RWPE2 (cell line): ENCODE results near the gene FHOD3.

Source experiments
- ATAC-seq: fragments of 200-7000 bp; cut with Tn5 transposase; 3 replicates; pipeline ENCODE4 v1.9.1; 2021; ENCODE audit warnings: low read depth
- DNase-seq: peaks from one replicate; pipeline ENCODE4 v3.0.0-alpha.2; 2020; ENCODE audit warnings: low spot score
- H3K27ac ChIP-seq: fragments of 450-650 bp; 2 replicates; pipeline ENCODE4 v1.5.1; 2017; ENCODE audit warnings: mild to moderate bottlenecking; ENCODE audit not compliant: poor library complexity, severe bottlenecking
- H3K27me3 ChIP-seq: fragments of 250-450 bp; sonication (Bioruptor Pico); 2 replicates; pipeline ENCODE4 v1.5.1; 2021; ENCODE audit warnings: mild to moderate bottlenecking, moderate library complexity; ENCODE audit not compliant: insufficient read depth, poor library complexity, severe bottlenecking
- H3K36me3 ChIP-seq: fragments of 250-450 bp; sonication (Bioruptor Pico); 2 replicates; pipeline ENCODE4 v1.5.1; 2020; ENCODE audit warnings: low read depth, mild to moderate bottlenecking, moderate library complexity
- H3K4me1 ChIP-seq: fragments of 250-450 bp; sonication (Bioruptor Pico); 2 replicates; pipeline ENCODE4 v1.5.1; 2021; ENCODE audit warnings: mild to moderate bottlenecking, moderate library complexity; ENCODE audit not compliant: insufficient read depth, poor library complexity, severe bottlenecking
- H3K4me3 ChIP-seq: fragments of 250-450 bp; sonication (Bioruptor Pico); 2 replicates; pipeline ENCODE4 v1.5.1; 2021; ENCODE audit warnings: mild to moderate bottlenecking, moderate library complexity; ENCODE audit not compliant: severe bottlenecking
- H3K9me3 ChIP-seq: fragments of 250-450 bp; sonication (Bioruptor Pico); 2 replicates; pipeline ENCODE4 v1.5.1; 2021; ENCODE audit warnings: mild to moderate bottlenecking, moderate library complexity; ENCODE audit not compliant: severe bottlenecking
- TF ChIP-seq, protein P1 (sequence below): fragments of 450-650 bp; IDR thresholded peaks from one replicate; pipeline ENCODE4 v1.5.1; 2017; ENCODE audit warnings: mild to moderate bottlenecking, moderate library complexity; ENCODE audit not compliant: poor library complexity, severe bottlenecking

FHOD3 gene

GRCh38 chr18:36394486-36394885 lies 97.0 kb downstream of the FHOD3 start:
- no peaks in the 10 kb centered on the region for H3K27me3 ChIP-seq
- ATAC-seq (no peak), DNase-seq (no peak)
- no peak overlapping the region for H3K4me3 ChIP-seq
- H3K27ac ChIP-seq, result no peak overlapping the region
- H3K36me3 ChIP-seq, result no peaks in the 10 kb centered on the region
- TF ChIP-seq, protein P1, sequence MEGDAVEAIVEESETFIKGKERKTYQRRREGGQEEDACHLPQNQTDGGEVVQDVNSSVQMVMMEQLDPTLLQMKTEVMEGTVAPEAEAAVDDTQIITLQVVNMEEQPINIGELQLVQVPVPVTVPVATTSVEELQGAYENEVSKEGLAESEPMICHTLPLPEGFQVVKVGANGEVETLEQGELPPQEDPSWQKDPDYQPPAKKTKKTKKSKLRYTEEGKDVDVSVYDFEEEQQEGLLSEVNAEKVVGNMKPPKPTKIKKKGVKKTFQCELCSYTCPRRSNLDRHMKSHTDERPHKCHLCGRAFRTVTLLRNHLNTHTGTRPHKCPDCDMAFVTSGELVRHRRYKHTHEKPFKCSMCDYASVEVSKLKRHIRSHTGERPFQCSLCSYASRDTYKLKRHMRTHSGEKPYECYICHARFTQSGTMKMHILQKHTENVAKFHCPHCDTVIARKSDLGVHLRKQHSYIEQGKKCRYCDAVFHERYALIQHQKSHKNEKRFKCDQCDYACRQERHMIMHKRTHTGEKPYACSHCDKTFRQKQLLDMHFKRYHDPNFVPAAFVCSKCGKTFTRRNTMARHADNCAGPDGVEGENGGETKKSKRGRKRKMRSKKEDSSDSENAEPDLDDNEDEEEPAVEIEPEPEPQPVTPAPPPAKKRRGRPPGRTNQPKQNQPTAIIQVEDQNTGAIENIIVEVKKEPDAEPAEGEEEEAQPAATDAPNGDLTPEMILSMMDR, result no peak
- H3K9me3 ChIP-seq, result peaks cover 12% of the 10 kb centered on the region
- peaks cover 23% of the 10 kb centered on the region for H3K4me1 ChIP-seq

GRCh38 chr18:36396190-36396589 lies 98.7 kb downstream of the FHOD3 start:
- no peak overlapping the region for H3K4me3 ChIP-seq
- no peak overlapping the region for H3K27ac ChIP-seq
- DNase-seq (no peak), ATAC-seq (no peak)
- H3K4me1 ChIP-seq, result peaks cover 23% of the 10 kb centered on the region
- H3K9me3 ChIP-seq, result peaks cover 12% of the 10 kb centered on the region
- no peaks in the 10 kb centered on the region for H3K36me3 ChIP-seq
- H3K27me3 ChIP-seq, result no peaks in the 10 kb centered on the region
- TF ChIP-seq, protein P1, result no peak

- Histone ChIP-seq H3K4me1 (peaks cover 23% of the 10 kb centered on the region), H3K4me3 (no peak overlapping the region), H3K27ac (no peak overlapping the region), H3K36me3 (no peaks in the 10 kb centered on the region), H3K9me3 (peaks cover 12% of the 10 kb centered on the region), H3K27me3 (no peaks in the 10 kb centered on the region)
- TF ChIP-seq, protein P1, result no peak
- no peak for ATAC-seq
- no peak for DNase-seq
Measured at GRCh38 chr18:36397033-36397432, 99.5 kb downstream of the FHOD3 start.

- no peak for DNase-seq
- Histone ChIP-seq H3K4me1 (peaks cover 24% of the 10 kb centered on the region), H3K27me3 (no peaks in the 10 kb centered on the region), H3K9me3 (peaks cover 12% of the 10 kb centered on the region), H3K4me3 (no peak overlapping the region), H3K36me3 (no peaks in the 10 kb centered on the region), H3K27ac (peak overlapping the region; percentile 29)
- TF ChIP-seq, protein P1, result no peak
- ATAC-seq, result peak; percentile 84
Measured at GRCh38 chr18:36398419-36398818, 100.9 kb downstream of the FHOD3 start.

- TF ChIP-seq, protein P1, result no peak
- peaks cover 27% of the 10 kb centered on the region for H3K4me1 ChIP-seq
- H3K27ac ChIP-seq, result peak overlapping the region; percentile 29
- peaks cover 12% of the 10 kb centered on the region for H3K9me3 ChIP-seq
- ATAC-seq, result no peak
- DNase-seq, result no peak
- no peaks in the 10 kb centered on the region for H3K36me3 ChIP-seq
- H3K4me3 ChIP-seq, result no peak overlapping the region
- H3K27me3 ChIP-seq, result no peaks in the 10 kb centered on the region
Measured at GRCh38 chr18:36399055-36399454, 101.5 kb downstream of the FHOD3 start.
